ENCODE data around the gene P2RX5.

The P2RX5 gene

DNA sequence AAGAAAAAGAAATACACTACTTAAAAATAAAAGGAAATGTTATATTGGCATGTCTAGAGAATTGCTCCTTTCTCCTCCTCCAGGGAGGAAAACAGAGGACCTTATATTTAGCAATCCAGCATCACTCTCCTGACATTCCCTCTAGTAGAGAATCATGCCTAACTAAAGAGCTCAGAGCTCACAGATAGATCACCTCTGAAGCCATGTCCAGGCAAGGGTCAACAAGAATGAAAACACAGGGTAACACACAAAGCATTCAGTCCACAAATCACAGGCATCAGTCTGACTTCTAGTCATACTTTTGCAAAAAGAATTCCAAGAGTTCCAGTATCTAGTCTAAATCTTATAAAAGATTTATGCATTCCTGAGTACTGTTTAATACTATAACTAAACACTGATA, 23.3 kb upstream of the P2RX5 start:
- H3K79me2 ChIP-seq (ENCODE audit: control insufficient read depth, low read length) = peaks cover 38% of the 10 kb centered on the region
- H3K27ac ChIP-seq (ENCODE audit: low read depth, low read length) = no peak overlapping the region
- H3K27me3 ChIP-seq (ENCODE audit: control insufficient read depth, low read length) = no peaks in the 10 kb centered on the region
- no peak overlapping the region for H3K4me2 ChIP-seq (ENCODE audit: low read length)
- TF ChIP-seq CTCF (IDR thresholded peaks at IDR 0.05; ENCODE audit: low read depth, low read length, poor library complexity, severe bottlenecking) (no peak), EZH2phosphoT487 (IDR thresholded peaks at IDR 0.05; ENCODE audit: borderline replicate concordance, low read length) (no peak)
- peaks cover under 1% of the 10 kb centered on the region for H4K20me1 ChIP-seq (ENCODE audit: control insufficient read depth, insufficient read depth, low read depth, low read length)
- H3K9me2 ChIP-seq (replicated peaks; ENCODE audit: control insufficient read depth, low read length) = no peaks in the 10 kb centered on the region
- H3K9me3 ChIP-seq (ENCODE audit: control insufficient read depth, insufficient read depth, low read length) = no peaks in the 10 kb centered on the region
- peaks cover 80% of the 10 kb centered on the region for H3K36me3 ChIP-seq (ENCODE audit: control insufficient read depth, low read length)
- H3F3A ChIP-seq (ENCODE audit: control insufficient read depth, insufficient read depth) = peaks cover 5% of the 10 kb centered on the region; the same call in 1 of the 2 replicates
- no peak overlapping the region for H3K4me3 ChIP-seq (ENCODE audit: low read length)
- peaks cover 41% of the 10 kb centered on the region for H3K4me1 ChIP-seq (ENCODE audit: control insufficient read depth, low read length)

- Histone ChIP-seq H3K36me3 (ENCODE audit: control insufficient read depth, low read length) (peaks cover 73% of the 10 kb centered on the region), H3K27me3 (ENCODE audit: control insufficient read depth, low read length) (no peaks in the 10 kb centered on the region), H3K4me2 (ENCODE audit: low read length) (no peak overlapping the region), H3K4me1 (ENCODE audit: control insufficient read depth, low read length) (peaks cover 43% of the 10 kb centered on the region), H3K79me2 (ENCODE audit: control insufficient read depth, low read length) (peaks cover 29% of the 10 kb centered on the region), H3K9me2 (replicated peaks; ENCODE audit: control insufficient read depth, low read length) (no peaks in the 10 kb centered on the region), H3F3A (ENCODE audit: control insufficient read depth, insufficient read depth) (peaks cover 5% of the 10 kb centered on the region; the same call in 1 of the 2 replicates), H3K4me3 (ENCODE audit: low read length) (no peak overlapping the region), H3K9me3 (ENCODE audit: control insufficient read depth, insufficient read depth, low read length) (no peaks in the 10 kb centered on the region), H3K27ac (ENCODE audit: low read depth, low read length) (no peak overlapping the region), H4K20me1 (ENCODE audit: control insufficient read depth, insufficient read depth, low read depth, low read length) (no peaks in the 10 kb centered on the region)
- TF ChIP-seq EZH2phosphoT487 (IDR thresholded peaks at IDR 0.05; ENCODE audit: borderline replicate concordance, low read length) = no peak
- no peak for TF ChIP-seq CTCF (IDR thresholded peaks at IDR 0.05; ENCODE audit: low read depth, low read length, poor library complexity, severe bottlenecking)
Observed at GRCh38 chr17:3718201-3718600, 22.2 kb upstream of the P2RX5 start.

- peaks cover 9% of the 10 kb centered on the region for H3K79me2 ChIP-seq (ENCODE audit: control insufficient read depth, low read length)
- H3K4me2 ChIP-seq (ENCODE audit: low read length) = no peak overlapping the region
- H3K36me3 ChIP-seq (ENCODE audit: control insufficient read depth, low read length) = peaks cover 73% of the 10 kb centered on the region
- H3F3A ChIP-seq (ENCODE audit: control insufficient read depth, insufficient read depth) = peaks cover 15% of the 10 kb centered on the region
- no peaks in the 10 kb centered on the region for H4K20me1 ChIP-seq (ENCODE audit: control insufficient read depth, insufficient read depth, low read depth, low read length)
- H3K4me3 ChIP-seq (ENCODE audit: low read length) = no peak overlapping the region
- no peaks in the 10 kb centered on the region for H3K9me3 ChIP-seq (ENCODE audit: control insufficient read depth, insufficient read depth, low read length)
- no peak overlapping the region for H3K27ac ChIP-seq (ENCODE audit: low read depth, low read length)
- no peaks in the 10 kb centered on the region for H3K27me3 ChIP-seq (ENCODE audit: control insufficient read depth, low read length)
- H3K9me2 ChIP-seq (replicated peaks; ENCODE audit: control insufficient read depth, low read length) = no peaks in the 10 kb centered on the region
- no peak for TF ChIP-seq CTCF (IDR thresholded peaks at IDR 0.05; ENCODE audit: low read depth, low read length, poor library complexity, severe bottlenecking)
- peaks cover 51% of the 10 kb centered on the region for H3K4me1 ChIP-seq (ENCODE audit: control insufficient read depth, low read length)
Observed at GRCh38 chr17:3715296-3715695, 19.3 kb upstream of the P2RX5 start.

Data from DOHH2 (cell line).